Measurements from ENCODE around the gene KIFC3. TPM values are rescaled to one million over a fixed set of nuclear protein-coding genes. Genes with fewer than 3 reads are reported as not detected.
"Not testable (repeated sequence)": the region's sequence is repeated elsewhere in the genome, so short reads cannot be mapped to it uniquely, and the experiment has no call there.

Gene KIFC3
- total RNA-seq, 1 donor from 2014 or later, result 39.3 TPM

DNA sequence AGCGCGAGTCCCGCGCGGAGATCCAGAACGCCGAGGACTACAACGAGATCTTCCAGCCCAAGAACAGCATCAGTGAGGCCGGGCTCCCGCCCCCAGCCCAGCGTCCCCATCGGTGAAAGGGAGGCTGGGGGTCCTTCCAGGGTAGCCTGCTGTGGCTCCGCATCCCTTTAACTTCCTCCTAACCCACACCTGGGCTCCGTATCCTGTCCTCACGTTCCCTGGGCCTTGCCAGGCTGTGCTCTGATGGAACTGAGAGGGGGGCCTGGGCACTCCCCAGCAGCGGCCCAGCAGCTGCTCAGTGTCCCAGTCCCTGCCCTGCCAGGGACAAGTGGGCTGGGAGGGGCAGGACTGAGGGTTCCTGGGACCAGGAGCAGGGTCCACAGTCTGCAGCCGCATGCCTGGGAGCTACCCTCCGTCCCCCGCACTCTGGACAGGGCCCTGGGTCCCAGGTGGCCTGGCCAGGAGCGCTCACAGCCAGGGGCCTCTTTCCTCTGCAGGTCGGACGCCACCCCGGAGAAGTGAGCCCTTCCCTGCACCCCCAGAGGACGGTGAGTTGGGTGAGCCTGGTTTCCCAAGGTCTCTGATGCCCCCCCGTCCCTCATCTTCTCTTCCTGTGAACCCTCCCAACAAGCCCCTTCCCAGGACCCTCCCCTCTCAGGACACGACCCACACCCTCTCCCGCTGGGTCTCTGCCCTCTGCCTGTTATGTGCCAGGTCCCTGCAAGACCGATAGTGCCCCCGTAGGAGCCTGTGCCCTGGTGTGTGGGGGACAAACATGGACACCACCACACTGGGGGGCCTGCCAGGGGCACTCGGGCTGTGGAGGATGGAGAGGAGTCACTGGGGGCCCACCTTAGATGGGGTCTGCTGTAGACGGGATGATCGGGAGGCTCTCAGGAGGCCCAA is 48.6 kb downstream of the KIFC3 start:
- DNase-seq (ENCODE audit: low spot score), result no peak

DNA sequence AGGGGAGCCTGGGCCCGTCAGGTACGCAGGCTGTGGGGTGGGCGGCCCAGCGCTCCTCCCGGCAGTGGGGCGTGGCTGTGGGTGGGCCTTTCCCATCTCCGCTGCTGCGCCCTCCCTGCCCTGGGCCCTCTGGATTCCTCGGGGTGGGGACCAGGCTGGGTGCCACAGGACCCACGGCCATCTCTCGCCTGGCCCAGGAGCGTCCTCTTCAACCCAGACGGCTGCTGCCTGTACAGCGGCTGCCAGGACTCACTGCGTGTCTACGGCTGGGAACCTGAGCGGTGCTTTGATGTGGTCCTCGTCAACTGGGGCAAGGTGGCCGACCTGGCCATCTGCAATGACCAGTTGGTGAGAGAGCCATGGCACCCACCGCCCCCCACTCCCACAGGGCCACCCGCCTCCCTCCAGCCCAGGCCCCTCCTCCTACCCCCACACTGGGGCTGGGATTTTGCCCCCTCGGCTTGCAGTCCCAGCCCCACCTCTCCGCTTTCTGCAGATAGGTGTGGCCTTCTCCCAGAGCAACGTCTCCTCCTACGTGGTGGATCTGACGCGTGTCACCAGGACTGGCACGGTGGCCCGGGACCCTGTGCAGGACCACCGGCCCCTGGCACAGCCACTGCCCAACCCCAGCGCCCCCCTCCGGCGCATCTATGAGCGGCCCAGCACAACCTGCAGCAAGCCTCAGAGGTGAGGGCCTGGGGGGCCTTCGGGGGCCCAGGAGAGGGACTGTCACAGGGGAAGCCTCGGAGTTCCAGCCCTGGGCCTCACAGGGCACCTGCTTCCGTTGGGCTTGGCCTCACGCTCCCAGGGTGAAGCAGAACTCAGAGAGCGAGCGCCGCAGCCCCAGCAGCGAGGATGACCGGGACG is 49.5 kb downstream of the KIFC3 start:
- no peak for DNase-seq (ENCODE audit: low spot score)

DNA sequence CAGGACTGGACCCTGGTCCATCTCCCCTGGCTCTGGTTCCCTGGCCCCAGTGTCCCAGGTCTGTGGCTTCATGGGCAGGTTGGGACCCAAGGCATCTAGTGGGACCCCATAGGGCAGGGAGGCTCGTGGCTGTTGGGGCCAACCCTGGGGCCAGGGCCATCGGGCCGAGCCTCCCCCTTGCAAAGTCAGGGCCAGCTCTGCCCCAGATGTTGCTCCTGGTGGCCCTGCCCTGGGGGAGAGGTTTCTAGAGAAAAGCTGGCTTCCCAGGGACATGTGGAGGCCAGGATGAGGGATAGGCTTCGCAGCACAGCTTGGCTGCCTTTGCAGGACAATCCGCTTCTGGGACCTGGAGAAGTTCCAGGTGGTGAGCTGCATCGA is 50.1 kb downstream of the KIFC3 start:
- no peak for DNase-seq (ENCODE audit: low spot score)

DNA sequence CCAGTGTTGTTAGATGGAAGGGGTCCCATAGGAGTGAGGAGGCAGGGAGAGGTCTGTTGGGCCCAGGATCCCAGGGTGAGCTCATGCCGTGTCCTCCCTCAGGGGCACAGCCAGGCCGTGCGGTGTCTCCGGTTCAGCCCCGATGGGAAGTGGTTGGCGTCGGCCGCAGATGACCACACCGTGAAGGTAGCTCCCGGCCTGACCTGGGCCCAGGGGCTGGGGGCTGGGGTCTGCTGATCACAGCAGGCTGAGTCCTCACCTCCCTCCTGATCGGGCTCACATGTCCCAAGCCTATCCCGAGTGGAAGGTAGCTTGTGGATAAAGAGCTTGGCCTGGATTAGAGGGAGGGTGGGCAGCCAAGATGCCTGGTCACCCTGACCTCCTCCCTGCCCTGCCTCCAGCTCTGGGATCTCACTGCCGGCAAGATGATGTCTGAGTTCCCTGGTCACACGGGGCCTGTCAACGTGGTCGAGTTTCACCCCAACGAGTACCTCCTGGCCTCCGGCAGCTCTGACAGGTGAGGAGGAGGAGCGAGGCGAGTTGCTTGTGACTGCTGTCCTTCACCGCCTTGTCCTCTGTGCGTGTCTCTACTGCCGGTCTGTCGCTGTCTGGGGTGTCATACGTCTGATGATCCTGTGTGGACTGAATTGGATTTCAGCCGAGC is 50.6 kb downstream of the KIFC3 start:
- DNase-seq (ENCODE audit: low spot score), result no peak

DNA sequence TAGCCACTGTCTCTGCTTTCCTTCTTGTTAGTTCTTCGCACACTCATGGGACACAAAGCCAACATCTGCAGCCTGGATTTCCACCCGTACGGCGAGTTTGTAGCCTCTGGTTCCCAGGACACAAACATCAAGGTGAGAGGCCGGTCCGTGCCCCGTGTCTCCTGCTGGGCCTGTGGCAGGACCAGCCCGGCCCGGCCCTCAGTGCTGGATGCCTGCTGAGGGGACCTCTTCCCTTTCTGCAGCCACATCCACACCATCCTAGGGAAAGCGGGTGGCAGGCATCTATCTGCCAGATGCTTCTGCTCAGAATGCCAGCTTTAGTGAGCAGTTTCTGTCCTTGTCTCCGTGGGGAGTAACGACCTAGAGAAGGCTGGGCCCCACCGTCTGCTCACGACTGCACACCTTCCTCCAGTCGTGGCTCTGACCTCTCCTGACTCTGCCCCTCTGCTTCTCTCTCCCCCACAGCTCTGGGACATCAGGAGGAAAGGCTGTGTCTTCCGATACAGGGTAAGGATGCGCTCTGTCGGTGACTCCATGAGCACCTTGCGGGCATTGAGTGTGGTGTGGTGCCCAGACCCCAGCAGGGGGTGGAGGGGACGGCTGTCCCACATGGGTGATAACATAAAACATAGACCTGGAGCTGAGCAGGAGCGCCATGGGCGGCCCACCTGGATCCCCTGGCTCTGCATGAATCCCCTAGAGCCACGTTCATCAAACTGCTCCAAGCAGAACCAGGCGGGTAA is 51.3 kb downstream of the KIFC3 start:
- no peak for DNase-seq (ENCODE audit: low spot score)

DNA sequence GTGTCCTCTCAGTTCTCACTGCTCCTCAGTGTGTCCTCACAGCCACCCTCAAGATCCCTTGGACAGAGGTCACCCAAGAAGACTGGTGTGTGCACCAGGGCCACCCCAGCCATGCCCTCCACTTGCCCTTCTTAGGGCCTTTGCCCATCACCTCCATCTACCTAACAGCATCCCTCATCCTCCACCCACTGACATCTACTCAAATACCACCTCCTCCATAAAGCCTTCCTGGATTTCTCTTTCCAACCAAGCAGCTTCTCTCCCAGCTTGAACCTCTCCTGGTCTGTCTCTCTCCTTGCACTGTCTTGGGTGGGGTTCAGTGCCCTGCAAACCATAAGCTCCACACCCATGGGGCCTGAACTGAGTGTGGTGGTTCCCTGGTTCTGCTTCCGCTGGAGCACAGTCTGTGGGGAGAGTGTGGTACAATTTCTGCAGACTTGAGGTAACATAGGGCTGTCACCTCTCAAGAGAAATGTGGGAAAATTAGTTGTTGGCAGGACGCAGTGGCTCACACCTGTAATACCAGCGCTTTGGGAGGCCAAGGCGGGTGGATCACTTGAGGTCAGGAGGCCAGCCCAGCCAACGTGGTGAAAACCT is 52.3 kb downstream of the KIFC3 start:
- no peak for DNase-seq (ENCODE audit: low spot score)

DNA sequence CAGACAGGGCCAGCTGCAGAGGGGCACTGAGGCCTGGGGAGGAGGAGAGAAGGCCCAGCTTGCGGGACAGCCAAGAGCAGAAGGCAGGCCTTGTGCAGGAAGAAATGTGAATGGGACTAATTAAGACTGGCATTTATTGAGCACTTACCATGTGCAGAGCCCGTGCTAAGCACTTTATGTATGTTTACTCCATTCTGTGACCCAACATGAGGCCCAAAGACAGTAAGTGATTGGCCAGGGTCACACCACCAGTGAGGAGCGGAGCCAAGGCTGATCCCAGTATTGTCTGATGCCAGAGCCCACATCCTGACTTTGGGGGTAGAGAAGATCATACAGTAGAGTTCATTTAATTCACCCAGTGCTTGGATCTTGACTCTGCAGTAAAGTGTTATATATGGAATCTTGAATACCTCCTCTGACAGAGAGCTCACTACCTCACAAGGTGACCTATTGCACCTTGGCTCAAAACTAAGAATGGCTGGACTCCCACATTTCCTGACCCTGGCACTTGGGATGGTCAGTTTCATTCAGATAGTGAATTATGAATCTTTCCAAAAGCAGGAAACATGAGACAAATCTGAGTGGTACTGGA is 53.1 kb downstream of the KIFC3 start:
- no peak for DNase-seq (ENCODE audit: low spot score)

DNA sequence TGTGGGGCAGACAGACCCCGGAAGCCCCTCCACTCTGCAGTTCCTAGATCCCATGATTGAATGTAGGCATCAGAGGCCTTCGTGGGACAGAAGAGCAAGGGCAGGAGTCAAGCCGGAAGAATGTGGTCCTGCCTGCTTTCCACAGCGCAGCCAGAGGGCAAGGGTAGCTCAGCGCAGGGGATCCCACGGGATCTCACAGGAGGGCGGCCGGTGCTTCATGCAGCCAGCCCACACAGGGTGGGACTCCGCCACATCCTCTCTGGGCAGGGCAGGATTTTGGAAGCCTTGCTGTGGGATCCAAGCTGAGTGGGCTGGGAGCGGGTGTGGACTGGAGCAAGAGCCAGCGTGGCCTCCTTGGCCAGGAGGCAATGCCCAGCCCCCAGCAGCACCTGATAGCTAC is 53.7 kb downstream of the KIFC3 start:
- no peak for DNase-seq (ENCODE audit: low spot score)

DNA sequence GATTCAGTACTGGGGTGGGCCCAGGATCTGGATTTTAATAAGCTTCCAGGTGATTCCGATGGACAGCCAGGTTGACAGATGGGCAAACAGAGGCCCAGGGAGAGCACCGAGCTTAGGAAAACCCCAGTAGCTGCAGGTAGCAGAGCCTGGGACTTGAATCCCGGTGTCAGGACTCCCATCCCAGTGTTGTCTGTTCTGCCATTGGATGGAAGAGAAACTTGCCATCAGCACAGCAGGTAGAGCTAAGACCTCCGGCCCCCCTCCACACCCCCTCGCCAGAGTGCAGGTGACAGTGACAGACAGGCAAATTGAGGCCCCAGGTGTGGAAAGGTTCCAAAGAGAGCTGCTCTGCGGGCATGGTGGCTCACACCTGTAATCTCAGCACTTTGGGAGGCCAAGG is 54.3 kb downstream of the KIFC3 start:
- DNase-seq (ENCODE audit: low spot score), result no peak

DNA sequence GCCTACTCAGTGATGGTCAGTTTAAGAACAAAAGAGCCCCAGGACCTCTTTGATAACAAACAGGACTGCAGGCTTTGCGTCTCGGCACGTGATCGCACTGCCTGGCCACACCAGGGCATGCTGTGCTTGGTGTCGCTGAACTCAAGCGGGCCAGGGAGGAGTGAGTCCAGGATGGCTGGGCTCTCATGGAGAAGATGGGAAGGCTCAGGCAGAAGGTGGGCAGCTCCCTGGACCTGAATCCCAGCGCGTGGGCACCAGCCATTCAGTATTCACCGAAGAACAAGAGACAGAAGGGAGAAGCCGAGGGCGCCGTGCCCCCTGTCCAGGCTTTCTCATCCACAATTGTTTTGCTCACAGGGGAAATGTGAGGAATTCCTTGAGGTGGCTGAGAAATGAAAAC is 54.8 kb downstream of the KIFC3 start:
- DNase-seq (ENCODE audit: low spot score), result no peak

DNA sequence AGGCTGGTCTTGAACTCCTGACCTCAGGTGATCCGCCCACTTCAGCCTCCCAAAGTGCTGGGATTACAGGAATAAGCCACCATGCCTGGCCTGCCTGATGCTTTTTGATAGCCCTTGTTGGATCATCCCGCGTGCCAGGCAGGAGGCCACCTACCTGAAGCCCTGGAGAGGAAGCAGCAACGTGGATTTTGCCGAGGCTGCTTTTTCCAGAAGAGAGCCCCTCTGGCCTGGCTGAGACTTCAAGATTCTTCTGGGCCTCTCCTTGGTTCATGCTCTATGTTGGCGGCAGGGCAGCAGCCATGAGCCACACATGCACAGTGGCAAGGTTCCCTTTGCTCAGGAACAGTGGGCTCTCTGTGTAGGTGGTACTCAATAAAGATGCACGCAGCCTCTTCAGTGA is 55.2 kb downstream of the KIFC3 start:
- DNase-seq (ENCODE audit: low spot score), result no peak

DNA sequence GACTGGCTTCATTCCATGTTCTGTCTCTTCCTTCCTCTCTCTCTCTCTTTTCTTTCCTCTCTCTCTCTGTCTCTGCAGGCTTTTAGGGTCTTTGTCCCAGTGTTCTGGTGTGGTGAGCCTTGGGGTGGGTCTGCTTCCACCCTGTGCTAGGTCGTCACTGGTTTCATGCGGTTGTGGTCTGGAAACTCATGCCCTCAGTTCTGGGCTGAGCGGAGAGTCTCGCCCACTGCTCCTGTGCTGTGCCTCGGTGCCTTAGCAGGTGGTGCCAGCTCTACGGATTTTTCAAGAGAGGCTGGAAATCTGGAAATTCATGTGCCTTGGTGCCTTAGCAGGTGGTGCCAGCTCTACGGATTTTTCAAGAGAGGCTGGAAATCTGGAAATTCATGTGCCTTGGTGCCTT is 56.0 kb downstream of the KIFC3 start:
- DNase-seq (ENCODE audit: low spot score), result not testable (repeated sequence)

DNA sequence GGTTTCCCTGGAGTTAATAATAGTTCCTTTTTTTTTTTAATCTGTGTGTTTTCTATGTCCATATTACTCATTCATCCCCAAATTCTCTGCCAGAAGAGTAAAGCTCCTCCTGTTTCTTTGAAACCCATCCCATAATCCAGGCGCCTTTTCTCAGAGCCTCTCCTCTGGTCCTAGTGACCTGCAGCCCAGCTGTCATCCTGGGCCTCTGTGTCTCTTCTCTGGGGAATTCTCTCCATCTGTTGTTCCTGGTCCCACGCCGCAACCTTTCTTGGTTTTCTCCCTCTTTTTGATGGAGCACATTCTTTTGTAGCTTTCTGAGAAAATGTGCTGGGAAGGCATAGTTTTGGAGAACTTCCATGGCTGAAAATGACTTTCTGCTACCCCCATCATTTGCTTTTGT is 56.5 kb downstream of the KIFC3 start:
- no peak for DNase-seq (ENCODE audit: low spot score)

DNA sequence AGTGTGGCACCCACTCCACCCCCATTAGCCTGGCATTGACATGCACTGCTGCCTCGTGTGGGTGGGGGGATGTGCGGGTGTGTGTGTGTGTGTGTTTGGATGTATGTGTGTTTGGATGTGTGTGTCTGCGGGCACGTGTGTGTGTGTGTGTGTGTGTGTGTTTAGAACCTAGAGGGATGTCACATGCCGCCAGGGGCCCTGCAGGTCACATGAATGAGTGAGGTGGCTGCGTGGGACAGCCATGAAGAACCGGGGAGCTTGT is 57.7 kb downstream of the KIFC3 start:
- no peak for DNase-seq (ENCODE audit: low spot score)

DNA sequence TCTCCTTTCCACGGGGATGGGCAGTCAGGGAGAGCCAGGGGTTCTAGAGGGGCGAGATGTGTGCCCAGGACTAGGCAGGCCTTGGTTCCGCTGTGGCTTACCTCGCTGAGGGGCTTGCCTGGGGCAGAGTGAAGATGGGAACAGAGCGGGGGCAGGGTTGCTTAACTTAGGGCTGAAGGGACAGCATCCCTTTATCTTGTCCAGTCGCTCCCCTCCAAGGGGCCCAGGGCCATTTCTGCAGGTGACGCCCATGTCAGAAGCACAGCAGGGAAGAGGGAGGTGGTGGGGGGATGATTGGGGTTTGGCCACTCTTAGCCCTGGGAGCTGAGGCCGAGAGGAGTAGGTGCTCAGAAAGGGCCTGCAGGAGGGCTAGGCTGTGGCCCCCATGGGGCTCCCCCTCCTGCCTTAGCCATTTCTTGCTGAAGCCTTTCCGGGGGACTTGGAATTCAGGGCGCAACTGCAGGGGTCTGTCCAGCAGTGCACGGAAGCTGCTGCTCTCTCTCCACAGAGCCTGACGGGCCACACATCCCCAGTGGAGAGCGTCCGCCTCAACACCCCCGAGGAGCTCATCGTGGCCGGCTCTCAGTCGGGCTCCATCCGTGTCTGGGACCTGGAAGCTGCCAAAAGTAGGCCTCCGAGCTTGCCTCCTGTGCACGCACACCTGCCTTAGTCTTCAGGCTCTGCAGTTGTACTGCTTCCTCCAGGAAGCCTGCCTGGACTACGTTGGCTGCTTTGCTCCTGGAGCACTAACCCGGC is 58.2 kb downstream of the KIFC3 start:
- no peak for DNase-seq (ENCODE audit: low spot score)

DNA sequence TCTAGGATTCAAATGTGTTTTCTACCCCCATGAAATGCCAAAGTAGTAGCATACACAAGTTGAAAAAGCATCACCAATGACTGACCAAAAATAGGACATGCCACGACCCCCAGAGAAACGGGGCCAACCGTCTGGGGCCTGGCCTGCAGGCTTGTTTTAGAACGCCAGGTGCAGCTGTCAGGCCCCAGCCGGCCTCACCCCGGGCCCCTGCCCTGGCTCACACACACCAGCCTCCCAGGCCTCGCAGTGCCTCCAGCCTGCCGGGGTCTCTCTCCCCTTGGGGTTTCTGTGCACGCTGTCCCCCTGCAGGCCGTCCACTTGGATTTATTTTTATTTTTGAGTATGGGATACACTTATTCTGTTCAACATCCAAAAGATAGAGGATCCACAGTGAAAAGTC is 58.8 kb downstream of the KIFC3 start:
- DNase-seq (ENCODE audit: low spot score), result no peak

DNA sequence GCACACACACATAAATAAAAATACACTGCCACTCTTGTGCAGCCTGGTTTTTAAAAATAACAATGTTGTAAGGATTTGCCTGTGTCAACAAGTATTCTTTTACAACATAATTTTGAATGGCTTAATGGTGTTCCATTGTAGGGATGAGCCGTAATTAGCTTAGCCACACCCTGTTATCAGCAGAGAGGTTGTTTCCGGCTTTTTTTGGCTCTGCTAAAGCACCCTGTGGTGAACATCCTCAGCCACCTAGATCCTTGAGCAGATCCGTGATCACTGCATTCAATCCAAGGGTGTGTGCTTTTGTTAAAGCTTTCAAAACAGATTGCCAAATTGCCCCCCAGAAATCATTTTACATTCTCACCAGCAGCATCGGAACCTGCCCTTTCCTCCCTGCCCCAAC is 59.7 kb downstream of the KIFC3 start:
- DNase-seq (ENCODE audit: low spot score), result no peak

DNA sequence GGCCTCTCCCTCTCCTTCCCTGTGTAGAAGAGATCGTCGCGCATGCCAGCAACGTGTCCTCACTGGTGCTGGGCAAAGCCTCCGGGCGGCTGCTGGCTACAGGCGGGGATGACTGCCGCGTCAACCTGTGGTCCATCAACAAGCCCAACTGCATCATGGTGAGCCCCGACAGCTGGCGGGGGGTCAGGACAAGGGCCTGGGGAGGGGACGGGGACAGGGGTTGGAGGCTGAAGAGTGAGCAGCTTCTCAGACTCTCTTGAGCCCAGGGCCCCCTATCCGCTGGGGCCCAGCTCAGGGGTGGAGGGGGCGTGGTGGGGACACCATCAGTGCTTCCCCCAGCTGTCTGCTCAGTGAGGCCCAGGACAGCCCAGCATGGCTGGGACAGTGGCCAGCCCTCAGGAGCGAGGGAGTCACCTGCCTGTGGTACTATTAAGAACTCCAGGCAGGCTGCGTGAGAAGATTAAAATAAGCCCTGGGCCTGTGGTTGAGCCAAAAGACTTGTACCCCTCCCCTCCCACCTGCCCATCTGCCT is 60.6 kb downstream of the KIFC3 start:
- DNase-seq (ENCODE audit: low spot score), result no peak

DNA sequence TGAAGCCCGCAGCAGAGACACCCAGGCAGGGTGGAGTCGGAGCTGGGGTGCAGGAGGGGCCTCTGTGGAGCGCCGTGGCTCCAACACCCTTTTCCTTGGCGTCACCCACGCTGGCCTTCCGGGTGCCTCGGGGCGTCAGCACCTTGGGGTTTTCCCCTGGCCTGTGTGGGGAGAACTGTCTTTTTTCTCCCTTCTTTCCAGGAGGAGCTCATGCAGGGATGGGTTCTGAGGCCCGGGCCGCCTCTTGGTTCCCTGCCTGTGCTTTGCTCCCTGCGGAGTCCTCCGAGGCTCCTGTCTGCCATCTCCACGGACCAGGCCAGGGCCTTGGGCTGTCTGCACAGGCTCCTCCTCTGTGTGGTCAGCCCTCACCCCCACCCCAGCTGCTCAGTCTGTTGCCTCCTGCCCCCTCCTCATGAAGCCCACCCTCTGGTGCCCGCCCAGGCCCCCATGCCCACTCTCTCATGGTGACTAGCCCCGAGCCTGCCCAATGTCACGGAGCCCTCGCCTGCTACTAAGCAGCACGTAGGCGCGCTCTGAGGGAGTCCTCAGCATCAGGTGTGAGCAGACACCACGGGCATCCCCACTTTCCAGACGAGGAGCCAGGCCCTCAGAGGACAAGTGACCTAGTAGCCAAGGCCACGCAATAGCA is 61.7 kb downstream of the KIFC3 start:
- DNase-seq (ENCODE audit: low spot score), result no peak

Measured in mucosa of gallbladder (tissue), 1 donor.